Caco-2 (cell line): ENCODE data around the gene STOX2. TPM values are rescaled to one million over a fixed set of nuclear protein-coding genes. Genes with fewer than 3 reads are reported as not detected.

Source experiments
- BruUV-seq: library from RNA; stranded (reverse); fragments of 400-500 nt; replicated peaks from 2 replicates; lab custom pipeline; 2021; lab: Mats Ljungman, UMichigan
- CTCF ChIA-PET: fragments of 300-600 bp; sonication (Branson Sonifier 250); formaldehyde crosslinking; loops from one replicate; lab custom pipeline; 2022; ENCODE audit warnings: antibody characterized with exemption; lab: Charles Lee
- POLR2A ChIA-PET: fragments of 300-600 bp; sonication (Branson Sonifier 250); formaldehyde crosslinking; loops from one replicate; lab custom pipeline; 2022; ENCODE audit warnings: antibody characterized with exemption; lab: Charles Lee
- DNase-seq, 2 experiments: peaks; one replicate each; pipeline versions ENCODE4 v3.0.0 to v3.0.0-alpha.2; 2020 to 2022
- H3K27me3 ChIP-seq: replicated peaks from 2 replicates; pipeline ENCODE4 v1.6.0; 2011; ENCODE audit warnings: low read length; ENCODE audit not compliant: control insufficient read depth, insufficient read depth
- H3K36me3 ChIP-seq: 2 replicates; pipeline ENCODE4 v1.5.1; 2011; ENCODE audit warnings: low read length; ENCODE audit not compliant: control insufficient read depth, insufficient read depth
- H3K4me1 ChIP-seq: fragments of 250-450 bp; sonication (Bioruptor Pico); 2 replicates; pipeline ENCODE4 v1.5.1; 2020; ENCODE audit warnings: mild to moderate bottlenecking
- H3K4me3 ChIP-seq: 2 replicates; pipeline ENCODE4 v1.5.1; 2011; ENCODE audit warnings: low read depth, mild to moderate bottlenecking, control low read depth, low read length
- H3K9me3 ChIP-seq: fragments of 250-450 bp; sonication (Bioruptor Pico); 2 replicates; pipeline ENCODE4 v1.5.1; 2020; ENCODE audit warnings: mild to moderate bottlenecking, moderate library complexity
- H3K27ac Mint-ChIP-seq: one replicate; pipeline ENCODE4 v1.8.0; 2022; ENCODE audit warnings: mixed read lengths; ENCODE audit not compliant: unreplicated experiment
- H3K27me3 Mint-ChIP-seq: one replicate; pipeline ENCODE4 v1.8.0; 2022; ENCODE audit warnings: mixed read lengths; ENCODE audit not compliant: insufficient read depth, unreplicated experiment
- H3K36me3 Mint-ChIP-seq: one replicate; pipeline ENCODE4 v1.8.0; 2022; ENCODE audit warnings: mild to moderate bottlenecking, mixed read lengths; ENCODE audit not compliant: insufficient read depth, unreplicated experiment
- H3K4me1 Mint-ChIP-seq: one replicate; pipeline ENCODE4 v1.8.0; 2022; ENCODE audit warnings: low read depth, mixed read lengths; ENCODE audit not compliant: unreplicated experiment
- H3K4me3 Mint-ChIP-seq: one replicate; pipeline ENCODE4 v1.8.0; 2022; ENCODE audit warnings: mild to moderate bottlenecking, moderate library complexity, mixed read lengths; ENCODE audit not compliant: unreplicated experiment
- H3K9me3 Mint-ChIP-seq: one replicate; pipeline ENCODE4 v1.8.0; 2022; ENCODE audit warnings: mixed read lengths; ENCODE audit not compliant: unreplicated experiment
- intact Hi-C: fragments of 100-400 bp; cut with micrococcal nuclease; formaldehyde crosslinking; loops from one replicate; pipeline ENCODE4 v1.10.0; 2022; ENCODE audit not compliant: unreplicated experiment
- total RNA-seq: library from RNA; stranded (reverse); gene quantifications from 2 replicates; pipeline ENCODE4 v1.2.3, GENCODE V29; 2022
- TF ChIP-seq, protein P1 (sequence below), 2 experiments: fragments of 200-600 bp in 1 of 2; IDR thresholded peaks; 1 replicate in 1 of 2; 2 replicates in 1 of 2; pipeline versions ENCODE4 v1.5.1 to v1.8.0; 2011 to 2022; ENCODE audit warnings: antibody characterized with exemption in 1 of 2, control low read depth in 1 of 2, inconsistent platforms in 1 of 2, low read depth in 1 of 2, low read length in 1 of 2, mild to moderate bottlenecking in 1 of 2, moderate library complexity in 1 of 2; ENCODE audit not compliant: insufficient read depth in 1 of 2, severe bottlenecking in 1 of 2, unreplicated experiment in 1 of 2

The STOX2 gene
- total RNA-seq, 1 experiment from 2014 or later, result 1.8 TPM

DNA sequence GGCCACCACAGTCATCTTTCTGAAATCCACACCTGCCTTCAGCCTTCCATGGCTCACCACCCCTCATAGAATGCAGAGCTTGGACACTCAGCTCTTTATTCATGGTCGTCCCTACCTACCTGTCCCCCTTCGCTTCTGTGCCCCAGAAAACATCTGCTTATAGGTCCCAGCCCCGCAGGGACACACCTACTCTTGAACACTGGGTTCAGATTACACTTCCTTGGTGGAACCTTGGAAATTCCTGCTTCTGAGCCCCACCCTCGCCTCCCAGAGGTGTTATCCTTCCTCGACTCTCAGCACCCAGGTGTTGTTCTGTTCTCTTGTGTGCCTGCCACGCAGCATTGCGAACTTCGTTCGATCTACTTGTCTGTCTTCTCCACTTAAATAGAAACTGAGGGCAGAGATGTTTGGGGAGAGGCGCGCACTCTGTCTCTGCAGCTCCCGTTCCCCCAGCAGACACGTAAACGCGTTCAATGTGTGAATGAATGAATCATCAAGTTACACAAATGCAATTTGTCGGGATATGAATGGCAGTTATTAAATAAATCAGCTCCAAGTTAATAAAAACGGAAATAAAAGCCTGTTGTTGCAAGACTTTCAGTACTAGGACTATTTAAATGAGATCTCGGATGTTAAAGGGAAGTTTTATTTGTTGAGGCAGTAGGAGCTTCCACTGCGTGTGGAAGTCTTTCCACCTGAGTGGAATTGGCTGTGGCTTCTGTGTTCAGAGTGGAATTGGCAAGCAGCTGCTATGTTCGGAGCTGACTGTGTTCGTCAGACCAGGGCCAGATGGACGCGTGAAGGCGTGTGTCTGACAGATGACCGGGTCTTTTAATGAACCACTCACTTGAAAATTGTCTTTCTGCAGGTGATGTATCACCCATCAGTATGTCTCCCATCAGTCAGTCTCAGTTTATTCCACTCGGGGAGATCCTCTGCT, 95.6 kb downstream of the STOX2 start:
- Mint-ChIP-seq H3K9me3 (no peaks in the 10 kb centered on the region), H3K36me3 (no peaks in the 10 kb centered on the region), H3K4me3 (no peak overlapping the region), H3K4me1 (no peaks in the 10 kb centered on the region), H3K27ac (no peak overlapping the region), H3K27me3 (peaks cover 6% of the 10 kb centered on the region)
- ChIA-PET CTCF (no interaction called here), POLR2A (no interaction called here)
- Histone ChIP-seq H3K4me3 (no peak overlapping the region), H3K36me3 (no peaks in the 10 kb centered on the region), H3K27me3 (no peaks in the 10 kb centered on the region), H3K4me1 (no peaks in the 10 kb centered on the region), H3K9me3 (no peaks in the 10 kb centered on the region)
- TF ChIP-seq, protein P1, sequence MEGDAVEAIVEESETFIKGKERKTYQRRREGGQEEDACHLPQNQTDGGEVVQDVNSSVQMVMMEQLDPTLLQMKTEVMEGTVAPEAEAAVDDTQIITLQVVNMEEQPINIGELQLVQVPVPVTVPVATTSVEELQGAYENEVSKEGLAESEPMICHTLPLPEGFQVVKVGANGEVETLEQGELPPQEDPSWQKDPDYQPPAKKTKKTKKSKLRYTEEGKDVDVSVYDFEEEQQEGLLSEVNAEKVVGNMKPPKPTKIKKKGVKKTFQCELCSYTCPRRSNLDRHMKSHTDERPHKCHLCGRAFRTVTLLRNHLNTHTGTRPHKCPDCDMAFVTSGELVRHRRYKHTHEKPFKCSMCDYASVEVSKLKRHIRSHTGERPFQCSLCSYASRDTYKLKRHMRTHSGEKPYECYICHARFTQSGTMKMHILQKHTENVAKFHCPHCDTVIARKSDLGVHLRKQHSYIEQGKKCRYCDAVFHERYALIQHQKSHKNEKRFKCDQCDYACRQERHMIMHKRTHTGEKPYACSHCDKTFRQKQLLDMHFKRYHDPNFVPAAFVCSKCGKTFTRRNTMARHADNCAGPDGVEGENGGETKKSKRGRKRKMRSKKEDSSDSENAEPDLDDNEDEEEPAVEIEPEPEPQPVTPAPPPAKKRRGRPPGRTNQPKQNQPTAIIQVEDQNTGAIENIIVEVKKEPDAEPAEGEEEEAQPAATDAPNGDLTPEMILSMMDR (IDR thresholded peaks at IDR 0.05; ENCODE audit: insufficient read depth in 1 of 2, low read depth in 1 of 2, low read length in 1 of 2, severe bottlenecking in 1 of 2, unreplicated experiment in 1 of 2), result no peak
- no peak for DNase-seq
- intact Hi-C loops, result no loop called here
- no TSS peak for BruUV-seq

DNA sequence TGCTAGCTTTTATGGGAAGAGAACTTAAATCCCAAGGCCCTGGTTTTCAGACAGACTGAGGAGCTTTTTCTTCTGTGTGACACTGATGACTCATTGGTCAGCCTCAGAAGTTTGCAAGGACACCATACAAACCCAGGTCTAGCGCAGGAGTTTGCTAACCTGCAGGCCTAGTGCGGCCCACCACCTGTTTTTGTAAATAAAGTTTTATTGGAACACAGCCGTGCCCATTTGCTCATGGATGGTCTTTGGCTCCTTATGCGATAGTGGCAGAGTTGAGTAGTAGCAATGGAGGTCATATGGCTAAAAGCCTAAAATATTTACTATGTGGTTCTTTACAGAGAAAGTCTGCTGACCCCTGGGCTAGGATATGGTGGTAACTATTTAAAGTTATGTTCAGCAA, 98.3 kb downstream of the STOX2 start:
- no peaks in the 10 kb centered on the region for H3K4me1 Mint-ChIP-seq
- H3K4me3 ChIP-seq, result no peak overlapping the region
- BruUV-seq, result no TSS peak
- ChIA-PET CTCF (no interaction called here), POLR2A (interaction anchor here (1.1 kb wide), 1 partner anchor 15 kb away, joined by 4 read pairs; no protein-coding TSS in a partner anchor)
- H3K36me3 Mint-ChIP-seq, result no peaks in the 10 kb centered on the region
- H3K4me3 Mint-ChIP-seq, result no peak overlapping the region
- H3K27ac Mint-ChIP-seq, result no peak overlapping the region
- no peaks in the 10 kb centered on the region for H3K27me3 ChIP-seq
- H3K27me3 Mint-ChIP-seq, result peaks cover 6% of the 10 kb centered on the region
- H3K9me3 Mint-ChIP-seq, result no peaks in the 10 kb centered on the region
- no peak for DNase-seq
- H3K9me3 ChIP-seq, result no peaks in the 10 kb centered on the region
- intact Hi-C loops, result no loop called here
- no peaks in the 10 kb centered on the region for H3K4me1 ChIP-seq
- TF ChIP-seq, protein P1 (IDR thresholded peaks at IDR 0.05; ENCODE audit: insufficient read depth in 1 of 2, low read depth in 1 of 2, low read length in 1 of 2, severe bottlenecking in 1 of 2, unreplicated experiment in 1 of 2), result no peak
- no peaks in the 10 kb centered on the region for H3K36me3 ChIP-seq

DNA sequence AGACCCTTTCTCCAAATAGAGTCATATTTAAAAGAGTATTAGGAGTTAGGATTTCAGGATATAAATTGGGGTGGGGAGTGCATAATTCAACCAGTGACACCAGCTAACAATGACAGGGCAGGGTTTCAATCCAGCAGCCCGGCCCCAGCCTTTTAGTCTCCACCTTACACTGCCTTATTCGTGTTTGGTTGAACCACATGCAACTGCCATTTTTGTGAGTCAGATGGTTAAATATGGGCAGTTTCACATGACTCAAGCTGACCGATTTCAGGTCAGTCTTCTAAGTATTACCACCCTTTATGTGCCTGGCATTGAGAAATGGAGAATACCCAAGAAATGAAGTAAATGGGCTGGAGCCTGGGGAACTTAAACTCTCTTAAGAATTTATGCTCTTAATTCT, 102.8 kb downstream of the STOX2 start:
- no TSS peak for BruUV-seq
- H3K4me1 ChIP-seq, result no peaks in the 10 kb centered on the region
- H3K9me3 ChIP-seq, result no peaks in the 10 kb centered on the region
- Mint-ChIP-seq H3K9me3 (no peaks in the 10 kb centered on the region), H3K4me1 (no peaks in the 10 kb centered on the region), H3K4me3 (no peak overlapping the region), H3K36me3 (peaks cover 6% of the 10 kb centered on the region), H3K27me3 (no peaks in the 10 kb centered on the region), H3K27ac (no peak overlapping the region)
- no peak overlapping the region for H3K4me3 ChIP-seq
- ChIA-PET CTCF (no interaction called here), POLR2A (no interaction called here)
- intact Hi-C loops, result no loop called here
- TF ChIP-seq, protein P1 (IDR thresholded peaks at IDR 0.05; ENCODE audit: insufficient read depth in 1 of 2, low read depth in 1 of 2, low read length in 1 of 2, severe bottlenecking in 1 of 2, unreplicated experiment in 1 of 2), result no peak
- H3K27me3 ChIP-seq, result no peaks in the 10 kb centered on the region
- no peak for DNase-seq
- H3K36me3 ChIP-seq, result no peaks in the 10 kb centered on the region
